WTC11 (cell line): ENCODE results near the gene GALNT18.

Experiments used
- CREB1 ChIP-seq: sonication (generic); formaldehyde crosslinking; IDR thresholded peaks from 2 replicates; pipeline ENCODE4 v1.8.0; 2023; ENCODE audit warnings: mild to moderate bottlenecking, missing genetic modification reagents
- FOXJ3 ChIP-seq: sonication (generic); formaldehyde crosslinking; IDR thresholded peaks from 2 replicates; pipeline ENCODE4 v1.9.0; 2021; ENCODE audit warnings: missing genetic modification reagents, mild to moderate bottlenecking, borderline replicate concordance
- JUN ChIP-seq: sonication (generic); formaldehyde crosslinking; IDR thresholded peaks from 2 replicates; pipeline ENCODE4 v1.8.0; 2023; ENCODE audit warnings: mild to moderate bottlenecking, missing genetic modification reagents
- NR2C2 ChIP-seq: sonication (generic); formaldehyde crosslinking; IDR thresholded peaks from 2 replicates; pipeline ENCODE4 v1.8.0; 2022; ENCODE audit warnings: mild to moderate bottlenecking, missing genetic modification reagents
- TF ChIP-seq, protein P1 (sequence below): fragments of 200-600 bp; IDR thresholded peaks from 2 replicates; pipeline ENCODE4 v1.8.0; 2022; ENCODE audit warnings: antibody characterized with exemption
- TF ChIP-seq, protein P2 (sequence below): sonication (generic); formaldehyde crosslinking; IDR thresholded peaks from 2 replicates; pipeline ENCODE4 v1.8.1; 2022; ENCODE audit warnings: mild to moderate bottlenecking, moderate library complexity, missing genetic modification reagents
- TF ChIP-seq, protein P3 (sequence below): sonication (generic); formaldehyde crosslinking; conservative IDR thresholded peaks from 2 replicates; pipeline ENCODE4 v1.8.1; 2022; ENCODE audit warnings: mild to moderate bottlenecking, missing genetic modification reagents
- TF ChIP-seq, protein P4 (sequence below): sonication (generic); formaldehyde crosslinking; IDR thresholded peaks from 2 replicates; pipeline ENCODE4 v1.8.0; 2022; ENCODE audit warnings: mild to moderate bottlenecking, missing genetic modification reagents

DNA sequence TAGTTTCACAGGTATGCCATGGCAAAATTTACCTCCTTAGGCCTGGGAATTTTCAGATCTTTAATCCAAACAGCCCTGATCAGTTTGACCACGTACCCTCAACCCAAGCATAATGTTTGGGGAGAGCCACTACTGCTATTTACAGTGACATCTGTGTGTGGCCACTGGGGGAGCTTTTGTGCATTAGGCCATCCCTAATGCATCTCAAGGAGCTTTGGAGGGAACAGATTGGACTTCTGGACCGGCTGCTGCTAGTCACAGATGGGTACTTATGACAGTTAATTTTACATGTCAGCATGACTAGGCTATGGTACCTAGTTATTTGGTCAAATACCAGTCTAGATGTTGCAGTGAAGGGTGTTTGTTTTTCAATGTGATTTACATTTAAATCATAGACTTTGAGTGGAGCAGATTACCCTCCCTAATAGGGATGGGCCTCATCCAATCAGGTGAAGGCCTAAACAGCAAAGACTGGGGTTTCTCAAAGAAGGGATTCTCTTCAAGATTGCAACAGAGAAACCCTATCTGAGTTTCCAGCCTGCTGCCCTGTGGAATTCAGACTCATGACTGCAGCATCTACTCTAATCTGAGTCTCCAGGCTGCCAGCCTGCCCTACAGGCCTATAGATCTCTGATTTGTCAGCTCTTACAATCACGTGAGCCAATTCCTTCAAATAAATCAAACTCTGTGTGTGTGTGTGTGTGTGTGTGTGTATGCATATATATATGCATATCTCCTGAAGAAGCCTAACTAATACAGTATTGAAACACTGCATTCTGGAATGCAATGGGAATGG, 38.0 kb upstream of the GALNT18 start:
- TF ChIP-seq, protein P1, sequence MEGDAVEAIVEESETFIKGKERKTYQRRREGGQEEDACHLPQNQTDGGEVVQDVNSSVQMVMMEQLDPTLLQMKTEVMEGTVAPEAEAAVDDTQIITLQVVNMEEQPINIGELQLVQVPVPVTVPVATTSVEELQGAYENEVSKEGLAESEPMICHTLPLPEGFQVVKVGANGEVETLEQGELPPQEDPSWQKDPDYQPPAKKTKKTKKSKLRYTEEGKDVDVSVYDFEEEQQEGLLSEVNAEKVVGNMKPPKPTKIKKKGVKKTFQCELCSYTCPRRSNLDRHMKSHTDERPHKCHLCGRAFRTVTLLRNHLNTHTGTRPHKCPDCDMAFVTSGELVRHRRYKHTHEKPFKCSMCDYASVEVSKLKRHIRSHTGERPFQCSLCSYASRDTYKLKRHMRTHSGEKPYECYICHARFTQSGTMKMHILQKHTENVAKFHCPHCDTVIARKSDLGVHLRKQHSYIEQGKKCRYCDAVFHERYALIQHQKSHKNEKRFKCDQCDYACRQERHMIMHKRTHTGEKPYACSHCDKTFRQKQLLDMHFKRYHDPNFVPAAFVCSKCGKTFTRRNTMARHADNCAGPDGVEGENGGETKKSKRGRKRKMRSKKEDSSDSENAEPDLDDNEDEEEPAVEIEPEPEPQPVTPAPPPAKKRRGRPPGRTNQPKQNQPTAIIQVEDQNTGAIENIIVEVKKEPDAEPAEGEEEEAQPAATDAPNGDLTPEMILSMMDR = no peak
- TF ChIP-seq, protein P2, sequence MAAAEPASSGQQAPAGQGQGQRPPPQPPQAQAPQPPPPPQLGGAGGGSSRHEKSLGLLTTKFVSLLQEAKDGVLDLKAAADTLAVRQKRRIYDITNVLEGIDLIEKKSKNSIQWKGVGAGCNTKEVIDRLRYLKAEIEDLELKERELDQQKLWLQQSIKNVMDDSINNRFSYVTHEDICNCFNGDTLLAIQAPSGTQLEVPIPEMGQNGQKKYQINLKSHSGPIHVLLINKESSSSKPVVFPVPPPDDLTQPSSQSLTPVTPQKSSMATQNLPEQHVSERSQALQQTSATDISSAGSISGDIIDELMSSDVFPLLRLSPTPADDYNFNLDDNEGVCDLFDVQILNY (CRISPR knock-in tag) = no peak
- TF ChIP-seq, protein P3, sequence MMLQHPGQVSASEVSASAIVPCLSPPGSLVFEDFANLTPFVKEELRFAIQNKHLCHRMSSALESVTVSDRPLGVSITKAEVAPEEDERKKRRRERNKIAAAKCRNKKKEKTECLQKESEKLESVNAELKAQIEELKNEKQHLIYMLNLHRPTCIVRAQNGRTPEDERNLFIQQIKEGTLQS (CRISPR knock-in tag) = no peak
- TF ChIP-seq, protein P4, sequence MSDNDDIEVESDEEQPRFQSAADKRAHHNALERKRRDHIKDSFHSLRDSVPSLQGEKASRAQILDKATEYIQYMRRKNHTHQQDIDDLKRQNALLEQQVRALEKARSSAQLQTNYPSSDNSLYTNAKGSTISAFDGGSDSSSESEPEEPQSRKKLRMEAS = no peak
- TF ChIP-seq NR2C2 (CRISPR knock-in tag) = no peak
- TF ChIP-seq FOXJ3 = no peak
- TF ChIP-seq CREB1 = no peak
- no peak for TF ChIP-seq JUN (CRISPR knock-in tag)
